Limb (tissue), 2 donors: ENCODE measurements around the gene ABCA2.
A peak's percentile ranks its signal among the peaks of the same experiment; 100 is the strongest.
"Not testable (repeated sequence)": the region's sequence is repeated elsewhere in the genome, so short reads cannot be mapped to it uniquely, and the experiment has no call there.

Experiments used
- DNase-seq, 2 donors: peaks; one replicate each; pipeline ENCODE4 v3.0.0-alpha.2; 2016; ENCODE audit errors: extremely low spot score in 2 of 2

ABCA2 gene

DNA sequence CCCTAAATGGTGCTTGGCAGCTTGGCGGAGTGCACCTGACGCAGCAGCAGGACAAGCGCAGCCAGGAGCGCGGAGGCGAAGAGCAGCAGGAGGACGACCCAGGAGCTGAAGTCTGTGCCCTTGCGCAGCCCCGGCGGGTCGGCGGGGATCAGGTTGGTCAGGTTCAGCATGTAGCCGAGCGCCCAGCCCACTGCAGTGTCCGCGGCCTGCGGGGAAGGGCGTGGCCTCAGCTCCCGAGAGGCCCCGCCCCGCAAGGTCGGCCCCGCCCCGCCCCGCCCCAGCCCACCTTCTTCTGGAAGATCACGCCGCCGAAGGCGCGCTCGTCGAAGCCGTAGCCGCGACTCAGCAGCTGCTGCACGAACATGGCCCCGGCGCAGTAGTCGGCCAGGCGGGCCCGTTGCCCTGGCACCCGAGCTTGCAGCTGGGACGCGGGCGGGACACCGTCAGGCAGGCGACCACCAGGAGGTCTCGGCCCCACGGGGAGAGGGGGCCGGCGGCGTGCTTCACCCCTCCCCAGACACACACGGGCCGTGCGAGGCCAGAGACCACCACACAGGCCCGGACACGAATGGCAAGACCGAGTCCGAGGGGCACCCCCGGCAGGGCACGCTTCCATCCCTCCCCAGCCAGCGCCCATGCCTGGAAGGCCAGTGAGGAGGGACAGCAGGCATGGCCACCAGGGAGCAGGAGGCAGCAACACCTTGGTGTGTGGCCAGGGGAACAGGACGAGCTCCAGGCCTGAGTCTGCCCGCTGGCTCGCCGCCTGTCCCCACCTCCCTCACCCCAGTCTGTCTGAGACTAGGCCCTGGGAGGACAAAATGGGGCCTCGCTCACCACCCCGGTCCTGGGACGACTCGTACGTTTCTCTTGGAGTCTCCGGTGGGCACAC, 20.9 kb upstream of the ABCA2 start:
- no peak for DNase-seq

DNA sequence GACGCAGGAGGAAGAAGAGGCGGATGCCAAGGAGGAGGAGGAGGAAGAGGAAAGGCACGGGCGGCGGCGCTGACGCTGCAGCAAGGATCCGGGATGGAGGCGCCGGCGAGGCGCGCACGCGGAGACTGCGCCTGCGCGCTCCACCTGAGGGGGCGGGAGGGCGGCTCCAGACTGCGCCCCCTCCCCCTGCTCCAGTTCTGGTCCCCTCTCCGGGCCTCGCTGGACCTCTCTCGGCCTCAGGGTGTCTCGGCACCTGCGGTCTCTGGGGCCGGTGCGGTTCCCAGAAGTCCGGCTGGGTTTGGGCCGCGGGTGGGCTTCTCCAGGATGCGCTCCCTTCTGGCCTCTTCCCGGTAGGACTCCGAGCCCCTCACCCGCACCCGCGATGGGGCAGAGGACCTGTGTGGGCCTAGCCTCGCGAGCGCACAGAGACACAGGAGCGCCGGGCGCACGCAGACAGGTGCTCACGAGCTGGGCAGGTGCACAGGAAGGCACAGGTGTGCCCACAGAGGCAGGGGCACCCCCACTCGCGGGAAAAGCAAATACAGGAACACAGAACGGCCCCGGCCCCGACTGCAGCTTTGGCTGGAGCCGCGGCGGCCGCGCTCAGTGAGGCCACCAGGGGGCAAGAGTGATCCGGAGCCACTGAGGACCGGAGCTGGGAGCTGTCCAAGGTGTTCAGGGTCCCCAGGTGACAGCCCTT, 18.2 kb upstream of the ABCA2 start, which contains the start of gene NPDC1:
Gene NPDC1, minus strand, starts transcription at position 90 of the 700 bp plus-strand sequence. CDS start 188 bp downstream, outside the sequence.
- peak; percentile 64 to 90 for DNase-seq

DNA sequence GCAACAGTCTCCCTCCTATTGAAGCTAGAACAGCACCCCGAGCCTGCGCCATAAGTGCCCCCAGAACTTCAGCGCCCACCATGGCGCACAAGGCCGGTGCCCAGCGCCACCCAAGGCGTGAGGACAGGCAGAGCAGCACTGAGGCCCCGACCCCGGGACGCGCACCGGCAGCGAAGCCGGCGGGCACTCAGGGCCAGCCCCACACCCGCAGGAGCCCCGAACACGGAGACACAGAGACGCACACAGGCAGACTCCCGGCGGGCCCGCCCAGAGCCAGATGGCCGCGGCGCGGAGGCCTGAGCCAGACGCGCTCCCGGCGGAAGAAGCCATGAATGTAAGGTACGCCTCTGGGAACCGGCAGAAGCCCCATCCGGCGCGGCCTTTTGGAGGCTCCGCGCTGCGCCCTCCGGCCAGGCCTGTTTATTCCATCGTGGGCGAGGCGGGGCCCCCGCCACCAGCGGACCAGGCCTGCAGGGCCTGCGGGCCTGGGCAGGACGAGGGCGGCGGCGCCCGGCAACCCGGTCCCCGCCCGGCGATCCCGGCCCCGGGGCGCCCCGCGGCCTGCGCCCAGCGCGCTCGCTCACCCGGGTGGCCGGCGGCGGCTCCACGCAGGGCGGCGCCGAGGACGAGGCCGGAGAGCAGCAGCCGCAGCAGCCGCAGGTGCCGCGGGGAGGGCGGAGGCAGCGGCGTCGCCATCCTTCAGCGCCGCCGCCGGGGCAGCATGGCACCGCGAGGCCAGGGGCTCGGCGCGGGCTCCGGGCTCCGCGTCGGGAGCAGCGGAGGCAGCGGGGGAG, 17.5 kb upstream of the ABCA2 start:
- no peak for DNase-seq

DNA sequence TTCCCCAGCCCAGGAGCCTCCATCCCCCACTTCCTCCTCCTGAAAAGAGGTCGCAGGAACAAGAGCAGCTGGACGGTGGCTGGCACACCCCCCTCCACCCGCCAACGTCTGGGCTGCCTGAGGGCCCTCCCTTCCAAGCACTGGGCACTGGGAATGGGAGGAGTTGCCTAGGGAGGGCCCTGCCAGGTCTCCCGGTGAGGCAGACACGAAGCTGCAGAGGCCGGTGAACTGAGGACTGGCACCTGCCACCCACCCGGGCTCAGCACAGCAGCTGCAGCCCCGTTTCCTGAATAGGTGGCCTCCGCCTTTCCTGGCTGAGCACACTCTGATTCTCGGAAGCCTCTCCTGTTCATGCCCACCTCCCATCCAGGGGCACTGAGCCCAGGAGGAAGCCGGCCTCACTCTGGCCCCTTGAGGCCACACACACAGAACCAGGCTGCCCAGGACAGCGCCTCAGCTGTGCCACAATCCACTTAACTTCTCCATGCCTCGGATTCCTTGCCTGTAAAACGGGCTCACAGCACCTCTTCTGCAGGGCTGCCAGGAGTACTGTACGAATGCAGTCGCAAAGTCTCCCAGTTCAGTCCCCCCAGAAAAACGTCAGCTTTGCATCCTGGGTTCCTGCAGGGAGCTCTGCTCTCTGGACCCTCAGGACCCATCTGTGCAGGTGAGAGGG, 16.6 kb upstream of the ABCA2 start:
- DNase-seq = no peak

DNA sequence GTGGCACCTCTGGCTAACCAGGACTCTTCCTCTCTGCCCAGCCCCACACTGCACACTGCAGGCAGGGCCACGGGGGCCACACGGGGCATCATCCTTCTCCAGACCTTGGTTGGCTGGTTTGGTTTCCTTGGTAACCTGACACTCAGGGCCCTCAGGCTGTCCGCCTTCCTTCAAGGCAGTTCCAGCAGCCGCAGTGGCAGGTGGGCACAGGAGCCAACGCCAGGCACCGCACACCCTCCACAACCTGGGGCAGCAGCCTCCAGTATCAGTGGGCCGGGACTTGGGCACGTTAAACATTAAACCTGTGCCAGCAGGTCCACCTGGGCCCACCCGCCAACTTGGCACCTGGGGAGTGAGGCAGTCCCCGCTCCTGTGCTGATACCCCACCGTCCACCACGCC, 16.0 kb upstream of the ABCA2 start:
- DNase-seq = no peak

DNA sequence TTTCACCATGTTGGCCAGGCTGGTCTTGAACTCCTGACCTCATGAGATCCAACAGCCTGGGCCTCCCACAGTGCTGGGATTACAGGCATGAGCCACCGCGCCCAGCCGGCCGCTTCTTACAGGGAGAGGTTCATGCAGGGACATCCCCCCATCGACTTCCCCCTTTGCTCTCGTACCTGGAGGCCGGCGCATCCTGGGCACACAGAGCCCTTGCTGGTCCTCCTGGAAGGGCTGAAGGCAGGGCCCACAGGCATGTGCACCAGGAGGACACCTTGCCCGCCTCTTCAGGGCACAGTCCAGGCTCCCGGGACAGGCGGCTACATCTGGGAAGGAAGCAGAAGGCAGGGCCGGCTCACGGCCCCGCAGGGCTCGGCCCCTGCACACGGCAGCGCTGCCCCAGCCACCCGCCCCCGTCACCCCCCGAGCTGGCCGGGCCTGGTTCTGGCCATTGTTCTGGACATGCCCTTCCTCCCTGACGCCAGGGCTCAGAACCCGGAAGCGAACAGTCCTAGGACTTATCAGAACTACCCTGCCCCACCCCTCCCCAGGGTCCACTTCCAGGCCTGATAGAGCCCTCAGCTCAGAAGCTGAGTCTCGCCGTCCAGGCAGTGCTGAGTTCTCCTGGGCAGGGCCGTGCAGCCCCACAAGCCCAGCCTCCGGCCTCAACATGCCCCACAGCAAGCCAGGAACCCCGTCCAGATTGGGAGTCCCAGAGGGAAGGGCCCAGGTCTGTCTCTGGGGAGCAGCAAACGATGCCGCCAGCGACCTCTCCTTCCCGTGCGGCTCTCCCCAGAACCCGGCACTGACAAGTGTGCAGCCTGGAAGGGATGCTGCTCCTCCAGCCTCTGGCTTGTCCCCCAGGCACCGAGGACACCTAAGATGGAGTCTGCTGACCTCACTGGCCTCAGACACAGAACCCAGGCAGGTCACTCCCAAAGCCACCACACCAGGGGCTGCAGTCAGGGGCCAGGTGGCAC, 15.0 kb upstream of the ABCA2 start:
- no peak for DNase-seq

DNA sequence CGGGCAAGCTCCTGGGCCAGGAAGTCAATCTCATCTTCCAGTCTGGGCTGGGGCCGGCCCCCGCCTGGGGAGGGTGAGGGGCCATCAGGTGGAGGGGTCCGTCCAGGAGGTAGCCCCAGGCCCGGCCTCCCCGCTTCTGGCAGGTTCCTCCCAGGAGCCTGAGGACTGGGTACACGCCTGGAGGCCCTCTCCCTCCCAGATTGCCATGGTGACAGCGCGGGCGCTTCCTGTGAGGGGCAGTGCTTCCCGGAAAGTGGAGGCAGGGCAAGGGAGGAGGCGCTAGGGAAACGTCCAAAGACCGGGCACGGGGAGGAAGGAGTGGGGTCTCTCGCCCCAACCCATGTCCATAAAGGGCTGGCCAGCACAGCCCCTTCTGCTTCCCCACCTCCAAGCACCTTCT, 13.1 kb upstream of the ABCA2 start:
- no peak for DNase-seq

DNA sequence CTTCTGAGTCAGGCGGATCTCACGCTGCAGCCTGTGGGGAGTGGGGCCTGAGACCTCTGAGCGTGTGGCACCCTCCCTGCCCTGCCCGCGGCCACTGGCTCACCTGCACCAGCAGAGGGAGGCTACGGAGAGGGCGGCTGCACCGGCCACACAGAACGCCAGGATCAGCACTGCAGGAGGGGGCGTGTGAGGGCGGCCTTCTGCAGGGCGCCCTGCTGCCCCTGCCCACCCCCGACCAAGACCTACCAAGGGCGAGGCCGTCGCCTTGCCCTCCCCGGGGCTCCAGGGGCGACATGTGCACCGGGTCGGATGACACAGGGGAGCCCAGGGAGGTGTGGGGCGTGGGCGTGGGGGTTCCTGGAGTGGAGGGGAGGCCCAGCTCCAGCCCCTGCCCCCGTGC, 12.5 kb upstream of the ABCA2 start:
- no peak for DNase-seq

DNA sequence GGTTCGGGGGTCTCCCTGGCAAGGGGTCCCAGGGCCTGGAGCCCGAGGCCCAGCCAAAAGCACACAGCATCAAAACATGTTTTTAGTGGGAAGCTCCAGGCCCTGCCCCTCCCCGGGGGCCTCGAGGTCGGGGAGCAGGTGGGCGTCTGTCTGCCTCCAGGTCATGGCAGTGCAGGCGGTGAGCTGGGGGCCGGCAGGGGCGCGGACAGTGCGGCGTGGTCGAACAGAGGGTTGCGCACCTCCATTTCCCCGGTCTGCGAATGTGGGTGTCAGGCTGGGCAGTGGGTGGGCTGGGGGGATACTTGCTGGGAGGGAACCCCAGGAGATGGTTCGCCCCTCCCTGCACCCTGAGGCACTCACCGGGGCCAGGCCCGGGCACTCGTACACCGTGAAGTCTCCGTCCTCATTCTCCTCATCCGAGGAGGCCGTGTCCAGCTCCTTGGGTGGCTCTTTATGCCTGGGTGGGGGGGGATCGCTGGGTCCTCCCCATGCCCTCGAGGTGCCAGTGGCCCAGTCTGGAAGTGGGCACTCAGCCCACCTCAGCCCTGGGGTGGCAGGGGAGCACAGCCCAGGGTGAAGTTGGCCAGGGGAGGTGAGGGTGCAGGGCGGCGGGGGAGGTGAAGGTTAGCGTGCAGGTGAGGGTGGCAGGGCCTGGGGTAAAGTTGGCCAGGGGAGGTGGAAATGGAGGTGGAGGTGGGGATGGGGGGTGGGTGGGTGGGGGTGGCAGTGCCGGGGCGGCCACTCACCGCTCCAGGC, 11.8 kb upstream of the ABCA2 start:
- no peak for DNase-seq

DNA sequence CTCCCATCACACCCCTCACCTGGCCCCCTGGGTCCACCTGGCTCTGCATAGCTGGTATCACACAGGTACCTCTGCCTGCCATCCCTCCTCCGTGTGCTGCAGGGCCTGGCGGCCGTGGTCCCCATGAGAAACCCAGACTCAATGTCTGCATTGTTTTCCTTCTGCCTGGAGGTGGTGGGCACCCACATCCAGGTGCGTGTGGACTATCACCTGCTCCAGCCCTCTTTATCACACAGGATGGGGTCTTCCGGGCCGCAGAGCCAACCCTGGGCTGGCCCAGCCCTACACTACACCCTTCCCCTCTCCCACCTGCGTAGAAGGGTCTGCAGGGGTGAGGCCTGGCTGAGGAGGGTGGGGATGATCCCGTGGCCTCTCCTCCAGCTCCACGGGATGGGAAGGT, 10.9 kb upstream of the ABCA2 start:
- DNase-seq = no peak

DNA sequence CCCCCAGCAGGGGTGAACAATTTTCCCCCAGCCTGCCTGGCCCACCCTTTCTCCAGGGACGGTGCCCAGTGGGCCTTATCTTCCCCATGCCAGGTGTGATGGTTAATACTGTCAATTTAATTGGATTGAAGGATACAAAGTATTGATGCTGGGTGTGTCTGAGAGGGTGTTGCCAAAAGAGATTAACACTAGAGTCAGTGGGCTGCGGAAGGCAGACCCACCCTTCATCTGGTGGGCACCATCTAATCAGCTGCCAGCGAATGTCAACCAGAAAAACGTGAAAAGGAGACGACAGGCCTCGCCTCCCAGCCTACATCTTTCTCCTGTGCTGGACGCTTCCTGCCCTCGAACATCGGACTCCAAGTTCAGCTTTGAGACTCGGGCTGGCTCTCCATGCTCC, 9.4 kb upstream of the ABCA2 start:
- no peak for DNase-seq

DNA sequence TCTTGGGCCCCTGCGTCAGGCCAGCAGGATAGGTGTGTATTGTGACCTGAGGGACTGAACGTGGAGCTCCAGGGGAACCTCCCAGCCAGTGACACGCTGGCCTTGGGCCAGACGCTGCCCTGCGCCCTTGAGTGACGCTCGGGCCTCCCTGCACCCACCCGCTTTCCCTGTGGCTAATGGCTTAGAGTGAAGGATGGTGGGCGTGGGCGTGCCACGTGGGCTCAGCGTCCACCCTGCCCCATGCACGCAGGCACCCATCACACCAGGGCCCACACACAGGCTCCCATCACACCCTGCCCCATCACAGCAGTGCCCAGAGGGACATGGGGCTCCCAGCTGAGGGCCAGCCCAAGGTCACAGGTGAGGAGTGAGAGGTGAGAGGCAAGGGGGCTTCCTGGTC, 9.0 kb upstream of the ABCA2 start:
- DNase-seq = no peak

DNA sequence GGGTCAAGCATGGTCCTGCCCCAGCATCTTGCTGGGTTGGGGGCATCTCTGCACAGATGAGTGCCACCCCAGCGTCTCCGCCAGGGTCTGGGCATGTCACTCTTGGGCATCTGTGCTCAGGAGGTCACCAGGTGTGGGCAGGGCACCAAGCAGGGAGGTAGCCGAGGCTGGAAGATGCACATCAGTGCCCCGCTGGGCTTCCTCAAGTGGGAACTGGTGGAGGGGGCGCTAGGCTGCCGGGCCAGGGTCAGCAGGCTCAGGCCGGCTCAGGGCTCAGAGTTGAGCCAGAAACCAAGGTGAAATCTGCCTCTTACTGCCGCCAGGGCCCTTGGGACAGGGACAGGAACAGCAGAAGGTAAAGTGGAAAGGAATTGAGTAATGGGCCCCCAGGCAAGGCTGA, 7.9 kb upstream of the ABCA2 start:
- no peak for DNase-seq

DNA sequence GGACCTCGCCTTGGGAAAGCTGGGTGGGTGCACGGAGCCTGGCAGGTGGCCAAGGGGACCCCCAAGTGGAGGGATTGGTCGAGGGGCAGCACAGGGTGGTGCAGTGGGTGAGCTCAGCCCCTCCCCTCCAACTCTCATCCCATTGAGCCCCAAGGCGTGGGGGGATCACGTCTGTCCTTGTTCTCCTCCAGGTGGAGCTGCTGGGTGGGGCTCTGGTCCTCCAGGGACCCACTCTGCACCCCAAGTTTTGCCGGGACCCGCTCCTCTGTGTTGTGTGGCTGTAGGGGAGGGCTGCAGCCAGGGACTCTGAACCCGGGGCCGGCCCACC, 7.4 kb upstream of the ABCA2 start:
- DNase-seq = no peak

DNA sequence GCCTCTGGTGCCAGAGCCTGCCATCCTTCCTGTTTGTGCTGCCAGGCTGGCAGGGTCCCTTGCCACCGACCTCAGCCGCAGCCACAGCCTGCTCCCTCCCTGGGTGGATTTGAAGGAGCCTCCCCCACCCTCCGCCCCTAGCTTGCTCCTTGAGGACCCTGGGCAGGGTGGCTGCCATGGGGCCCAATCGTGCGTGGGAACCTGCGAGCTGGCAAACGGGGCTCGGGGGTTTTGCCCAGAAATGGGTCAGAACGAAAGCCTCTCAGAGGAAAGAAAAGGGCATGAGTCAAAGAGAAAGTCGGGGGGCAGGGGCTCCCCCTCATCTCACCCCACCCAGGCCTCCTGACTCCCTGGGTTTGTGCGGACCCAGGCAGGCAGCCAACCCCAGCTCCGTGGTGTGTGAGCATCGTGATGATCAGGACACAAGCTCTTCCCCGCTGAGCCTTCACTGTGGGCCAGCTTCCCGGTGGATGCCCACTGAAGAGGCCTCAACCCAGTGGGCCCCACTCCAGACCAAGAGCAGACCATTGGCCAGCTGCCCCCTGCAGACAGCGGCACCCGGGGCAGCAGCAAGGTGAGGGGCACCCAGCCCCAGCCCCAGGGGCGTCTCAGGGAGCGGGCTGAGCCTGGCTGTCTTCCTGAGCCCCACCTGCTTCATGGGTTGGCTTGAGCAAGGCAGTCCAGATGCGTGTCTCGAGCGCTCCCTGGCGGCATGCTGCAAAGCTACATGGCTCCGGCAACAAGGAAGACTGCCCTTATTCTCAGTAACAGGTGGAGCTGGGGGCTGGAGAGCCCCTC, 6.9 kb upstream of the ABCA2 start:
- peak; percentile 80 to 89 for DNase-seq

DNA sequence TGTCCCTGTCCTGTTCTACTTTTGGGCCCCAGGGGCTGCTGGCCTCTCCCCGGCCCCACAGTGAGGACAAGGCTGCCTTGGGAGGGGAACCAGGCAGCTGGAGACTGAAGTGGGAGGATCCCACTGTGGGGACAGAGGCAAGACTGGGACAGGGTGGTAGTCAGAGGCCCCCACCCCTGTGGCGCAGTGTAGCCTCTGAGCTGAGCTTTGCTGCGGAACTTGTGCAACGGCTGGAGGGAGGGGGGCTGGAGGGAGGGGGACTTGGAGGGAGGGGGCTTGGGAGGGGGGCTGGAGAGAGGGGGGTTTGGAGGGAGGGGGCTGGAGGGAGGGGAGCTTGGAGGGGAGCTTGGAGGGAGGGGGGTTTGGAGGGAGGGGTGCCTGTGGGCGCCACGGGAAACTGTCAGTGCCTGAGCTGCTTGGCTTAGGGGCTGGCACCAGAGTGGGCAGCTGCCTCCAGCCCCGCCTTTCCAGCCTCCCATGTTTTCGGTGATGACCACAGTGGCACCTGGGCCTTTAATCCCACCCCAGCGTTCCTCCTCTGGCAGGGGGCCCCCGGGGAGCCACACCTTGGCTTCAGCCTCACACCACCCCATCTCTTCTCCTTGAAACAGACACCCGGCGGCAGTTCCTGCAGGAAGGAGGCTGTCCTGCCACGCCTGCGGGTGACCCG, 6.1 kb upstream of the ABCA2 start:
- no peak for DNase-seq

DNA sequence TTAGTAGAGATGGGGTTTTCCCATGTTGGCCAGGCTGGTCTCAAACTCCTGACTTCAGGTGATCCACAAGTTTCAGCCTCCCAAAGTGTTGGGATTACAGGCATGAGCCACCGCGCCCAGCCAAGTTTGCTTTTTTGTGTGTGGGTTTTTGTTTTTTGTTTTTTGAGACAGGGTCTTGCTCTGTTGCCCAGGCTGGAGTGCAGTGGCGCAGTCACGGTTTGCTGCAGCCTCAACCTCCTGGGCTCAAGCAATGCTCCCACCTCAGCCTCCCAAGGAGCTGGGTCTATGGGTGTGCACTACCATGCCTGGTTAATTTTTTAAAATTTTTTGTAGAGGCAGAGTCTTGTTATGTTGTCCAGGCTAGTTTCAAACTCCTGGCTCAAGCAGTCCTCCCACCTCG, 5.4 kb upstream of the ABCA2 start:
- DNase-seq = not testable (repeated sequence)

DNA sequence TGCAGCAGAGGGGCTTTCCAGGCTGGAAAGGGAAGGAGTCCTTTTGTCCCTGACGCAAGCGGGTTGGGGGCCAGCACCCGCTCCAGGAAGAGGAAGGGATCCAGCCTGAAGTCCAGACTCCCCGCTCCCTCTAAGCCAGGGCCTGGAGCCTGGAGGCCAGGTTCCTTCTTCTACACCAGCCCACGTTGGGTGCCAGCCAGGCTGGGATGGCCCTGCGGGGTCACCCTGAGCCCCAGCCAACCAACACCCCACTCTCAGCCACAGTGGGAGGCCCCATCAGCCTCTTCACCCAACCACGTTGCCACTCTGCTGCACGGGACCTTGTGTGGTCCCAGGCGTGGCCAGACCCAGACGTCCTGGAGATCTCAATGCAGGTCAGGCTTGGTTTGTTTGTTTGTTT, 4.8 kb upstream of the ABCA2 start:
- no peak for DNase-seq
